Retina (tissue), 1 donor: ENCODE results near the gene FAM110C.
A peak's percentile ranks its signal among the peaks of the same experiment; 100 is the strongest.
"Not testable (repeated sequence)": the region's sequence is repeated elsewhere in the genome, so short reads cannot be mapped to it uniquely, and the experiment has no call there.

Experiments
- DNase-seq: peaks from one replicate; pipeline ENCODE4 v3.0.0-alpha.2; 2016

FAM110C gene

DNA sequence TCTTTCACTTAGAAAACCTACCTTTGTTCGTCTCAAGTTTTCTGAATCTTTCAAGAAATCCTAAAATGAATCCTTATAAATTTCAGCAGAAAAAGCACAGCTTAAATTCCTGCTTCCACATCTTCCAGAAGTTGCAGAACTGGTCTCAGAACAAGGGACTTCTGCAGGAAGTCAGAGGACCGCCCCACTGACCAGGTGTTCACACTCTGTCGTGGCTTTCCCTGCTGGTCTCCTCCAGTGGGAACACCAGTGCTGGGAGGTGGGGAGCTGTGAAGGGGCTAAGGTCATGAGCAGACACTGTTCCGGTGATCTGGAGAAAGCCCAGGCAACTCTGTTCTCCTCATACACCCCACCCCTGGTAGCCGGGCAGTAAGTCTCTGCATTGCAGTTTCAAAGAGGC, 3.5 kb downstream of the FAM110C start:
- DNase-seq = no peak

DNA sequence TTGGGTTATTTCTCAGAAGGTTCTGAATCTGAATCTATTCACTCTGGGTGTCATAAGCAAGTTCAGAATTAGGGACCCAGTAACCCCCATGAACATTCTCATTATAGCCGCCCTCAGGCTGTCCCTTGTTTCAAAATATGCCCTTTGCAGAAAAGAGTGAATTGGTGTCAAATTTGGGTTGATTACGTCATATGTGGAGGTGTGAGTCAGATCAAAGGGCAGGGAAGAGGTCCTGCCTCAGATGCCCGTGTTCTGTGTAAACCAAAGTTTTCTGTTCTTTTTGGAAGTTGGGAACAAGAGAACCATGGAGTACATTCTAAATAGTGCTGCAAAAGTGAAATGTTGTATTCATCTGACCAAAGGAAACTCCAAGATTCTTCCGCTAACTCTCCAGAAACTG, 5.8 kb downstream of the FAM110C start:
- no peak for DNase-seq

DNA sequence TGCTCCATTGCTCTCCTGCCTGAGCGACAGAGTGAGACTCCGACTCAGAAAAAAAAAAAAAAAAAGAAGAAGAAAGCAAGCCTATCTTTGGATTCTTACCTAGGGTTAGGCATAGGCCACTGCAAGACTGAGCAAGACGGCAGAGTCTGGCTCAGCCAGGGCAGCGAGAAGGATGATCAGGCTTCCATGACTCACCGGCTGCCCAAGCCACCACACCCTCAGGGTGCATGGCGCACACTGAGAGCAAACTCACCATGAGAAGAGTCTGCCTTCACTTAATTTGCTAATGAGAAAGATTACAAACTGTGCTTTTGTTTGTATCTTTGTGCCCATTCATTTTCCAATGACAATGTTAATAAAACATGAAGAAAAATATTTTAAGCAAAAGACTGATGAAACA, 8.2 kb downstream of the FAM110C start:
- no peak for DNase-seq

DNA sequence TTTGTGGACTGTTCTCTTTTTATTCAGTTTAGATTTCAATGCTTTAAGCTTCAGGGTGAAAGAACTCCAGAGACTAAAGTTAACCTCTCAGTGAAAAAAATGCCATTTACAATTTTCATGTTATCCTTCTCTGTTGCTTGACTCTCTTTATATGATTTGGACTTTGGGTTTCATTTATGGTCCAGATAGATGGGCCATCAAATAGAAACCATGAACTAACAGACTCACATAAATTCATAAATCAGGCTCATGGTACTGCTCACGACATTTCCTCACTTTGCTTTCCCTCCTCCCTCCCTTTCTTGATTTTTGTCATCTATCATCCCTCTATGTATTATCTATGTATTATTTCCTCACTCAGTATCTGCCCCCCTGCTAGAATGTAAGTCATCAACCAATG, 10.0 kb downstream of the FAM110C start:
- no peak for DNase-seq

GRCh38 chr2:35852-36251, 10.5 kb downstream of the FAM110C start:
- DNase-seq = no peak

DNA sequence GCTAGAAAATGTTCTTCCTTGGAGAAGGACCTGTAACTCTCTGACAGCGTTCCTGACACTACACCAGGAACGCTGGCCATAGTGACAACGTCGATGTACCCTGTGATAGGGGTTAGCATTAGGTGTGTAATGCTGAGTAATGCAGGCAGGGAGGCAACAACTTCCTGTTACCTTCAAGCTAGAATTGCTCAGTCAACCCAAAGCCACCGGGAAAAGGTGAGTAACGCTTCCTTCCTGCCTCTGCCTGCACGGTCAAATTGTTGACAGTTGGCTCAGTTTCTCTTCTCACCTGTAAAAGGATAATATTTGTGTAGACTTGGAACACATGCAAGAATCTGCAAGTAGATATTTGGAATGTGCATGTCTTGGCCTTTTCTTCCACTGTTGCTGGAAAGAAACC, 12.7 kb downstream of the FAM110C start:
- no peak for DNase-seq

- DNase-seq = no peak
Measured at GRCh38 chr2:32068-32467, 14.2 kb downstream of the FAM110C start.

DNA sequence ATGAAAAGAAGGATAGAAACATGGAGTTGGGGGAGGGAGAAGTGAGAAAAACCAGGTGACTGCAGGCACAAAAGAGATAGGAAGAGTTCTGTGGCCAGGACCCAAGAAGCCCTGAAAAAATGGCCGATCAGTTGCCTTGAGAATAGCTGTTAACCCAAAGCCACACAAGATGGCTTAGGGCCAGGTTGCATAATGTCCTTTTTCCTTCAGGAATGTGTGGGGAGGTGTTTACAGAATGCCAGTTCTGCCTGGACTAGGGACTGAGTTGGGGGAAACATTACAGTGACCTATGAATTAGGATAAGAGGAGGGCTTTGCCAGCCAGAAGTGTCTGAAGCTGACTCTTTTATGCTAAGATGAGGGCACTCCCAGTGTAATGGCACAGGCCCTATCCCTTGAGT, 17.1 kb downstream of the FAM110C start:
- DNase-seq = no peak

DNA sequence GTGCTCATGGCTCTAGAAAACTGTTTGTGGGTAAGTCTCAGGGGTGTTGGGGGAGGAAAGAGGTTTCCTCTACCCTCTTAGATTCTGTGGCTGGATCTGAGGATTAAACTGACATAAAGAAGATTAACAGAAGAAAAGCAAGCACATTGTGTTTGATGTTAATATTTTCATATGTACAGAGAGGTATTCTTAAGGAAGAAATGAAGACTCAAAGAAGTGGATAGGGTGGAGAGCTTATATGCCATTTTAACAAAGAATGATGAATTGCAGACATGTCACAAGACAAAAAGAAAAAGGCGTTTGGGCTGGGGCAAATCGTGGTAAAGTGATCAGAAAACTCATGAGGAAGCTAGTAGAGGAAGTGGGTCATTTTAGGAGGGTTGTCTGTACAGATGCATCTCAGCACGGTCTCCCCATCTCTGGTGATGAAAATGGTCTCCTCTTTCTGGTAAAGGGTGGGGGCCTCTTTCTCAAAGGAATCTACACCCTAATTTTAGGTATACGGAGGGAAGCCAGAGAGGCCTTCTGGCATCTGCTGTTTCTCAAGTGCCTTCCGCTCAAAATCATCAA, 17.8 kb downstream of the FAM110C start:
- DNase-seq = no peak

- DNase-seq = no peak
Measured at GRCh38 chr2:26891-27290, 19.4 kb downstream of the FAM110C start.

DNA sequence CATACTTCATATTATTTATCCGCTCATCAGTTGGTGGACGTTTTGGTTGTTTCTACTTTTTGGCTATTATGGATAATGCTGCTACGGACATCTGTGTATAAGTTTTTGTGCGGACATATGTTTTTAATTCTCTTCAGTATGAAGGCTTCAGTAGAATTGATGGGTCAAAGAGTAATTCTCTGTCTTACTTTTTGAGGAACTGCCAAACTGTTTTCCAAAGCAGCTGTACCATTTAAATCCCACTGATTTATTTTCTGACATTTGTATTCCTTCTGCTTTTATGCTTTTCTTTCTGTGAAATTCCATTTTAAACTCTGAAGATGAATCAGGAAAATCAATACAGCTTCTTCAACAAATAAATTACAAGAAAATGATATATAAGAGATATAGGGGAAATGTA, 20.8 kb downstream of the FAM110C start:
- no peak for DNase-seq

DNA sequence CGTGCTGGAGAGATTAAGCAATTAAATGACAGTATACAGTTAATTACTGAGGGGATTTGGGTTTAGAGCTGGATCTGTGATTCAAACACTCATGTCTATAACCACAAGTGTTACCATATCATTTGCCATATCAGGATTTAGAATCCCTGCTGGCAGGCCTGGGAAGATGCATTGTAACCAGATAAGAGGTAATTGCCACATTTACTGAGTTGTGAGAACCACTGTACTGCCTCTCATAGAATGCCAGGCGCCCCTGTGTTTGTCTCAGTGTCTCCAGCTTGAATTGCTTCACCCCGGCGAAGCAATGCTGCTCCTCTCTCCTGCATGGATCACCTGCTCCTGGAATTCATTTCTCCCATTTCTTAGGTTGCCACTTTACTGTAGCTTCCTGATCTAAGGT, 21.7 kb downstream of the FAM110C start:
- DNase-seq = not testable (repeated sequence)

- no peak for DNase-seq
Measured at GRCh38 chr2:24107-24506, 22.2 kb downstream of the FAM110C start.

DNA sequence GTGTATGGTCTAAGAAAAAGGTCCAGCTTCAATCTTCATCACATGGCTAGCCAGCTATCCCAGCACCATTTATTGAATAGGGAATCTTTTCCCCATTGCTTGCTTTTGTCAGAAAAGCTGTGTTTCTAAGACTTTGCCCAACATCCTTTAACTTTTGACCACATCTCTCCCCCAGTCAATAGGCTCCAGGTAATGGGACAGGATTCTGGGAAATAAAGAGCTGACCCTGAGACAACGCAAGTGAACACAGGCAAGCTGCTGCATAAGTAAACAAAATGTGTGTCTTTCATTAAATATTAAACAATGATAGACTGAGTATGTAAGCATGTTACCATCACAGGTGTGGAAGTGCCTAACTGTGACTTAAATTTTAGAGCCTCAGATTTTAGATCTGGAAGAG, 23.0 kb downstream of the FAM110C start:
- DNase-seq = no peak

DNA sequence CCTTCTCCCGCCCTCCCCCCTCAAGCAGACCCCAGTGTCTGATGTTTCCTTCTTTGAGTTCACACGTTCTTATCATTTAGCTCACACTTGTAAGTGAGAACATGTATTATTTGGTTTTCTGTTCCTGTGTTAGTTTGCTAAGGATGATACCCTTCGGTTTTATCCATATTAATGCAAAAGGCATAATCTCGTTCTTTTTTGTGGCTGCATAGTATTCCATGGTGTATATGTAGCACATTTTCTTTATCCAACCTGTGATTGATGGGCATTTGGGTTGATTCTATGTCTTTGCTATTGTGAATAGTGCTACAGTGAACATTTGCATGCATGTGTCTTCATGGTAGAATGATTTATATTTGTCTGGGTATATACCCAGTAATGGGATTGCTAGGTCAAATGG, 24.1 kb downstream of the FAM110C start:
- DNase-seq = not testable (repeated sequence)

- DNase-seq = not testable (repeated sequence)
Measured at GRCh38 chr2:20259-20658, 26.0 kb downstream of the FAM110C start.

DNA sequence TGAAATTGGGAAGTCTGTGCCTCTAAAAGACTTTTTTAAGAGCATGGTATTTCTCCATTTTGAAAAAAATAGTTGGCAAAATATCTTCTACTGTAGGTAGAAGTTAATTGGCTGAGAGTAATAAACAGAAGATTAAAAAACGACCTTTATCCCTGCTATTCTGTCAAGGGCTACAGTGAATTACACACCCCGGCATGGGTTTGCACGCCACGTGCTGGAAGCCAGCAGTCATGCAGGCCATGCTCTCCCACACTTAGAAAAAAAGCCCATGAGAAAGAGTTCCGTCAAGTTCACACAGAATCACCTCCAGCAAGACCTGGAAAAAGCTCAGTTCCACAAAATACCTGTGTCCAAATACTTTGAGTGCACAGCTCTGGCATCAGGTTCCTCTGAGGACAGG, 26.8 kb downstream of the FAM110C start:
- no peak for DNase-seq

GRCh38 chr2:18402-19271, 27.7 kb downstream of the FAM110C start:
- peak; percentile 13 for DNase-seq

- DNase-seq = not testable (repeated sequence)
Measured at GRCh38 chr2:15916-16315, 30.4 kb downstream of the FAM110C start.

GRCh38 chr2:11248-11941, 34.9 kb downstream of the FAM110C start:
- peak; percentile 4 for DNase-seq

GRCh38 chr2:10222-10875, 36.0 kb downstream of the FAM110C start:
- DNase-seq = no peak
